OCI-LY1 (cell line): Measurements from ENCODE around the gene TNFAIP1.
A peak's percentile ranks its signal among the peaks of the same experiment; 100 is the strongest.

Experiments used
- H2AFZ ChIP-seq: fragments of 200-600 bp; sonication (generic), shearing (Covaris generic); 2 replicates; pipeline ENCODE4 v1.6.0; 2014; ENCODE audit warnings: antibody characterized with exemption, mild to moderate bottlenecking, low read length
- H3F3A ChIP-seq: fragments of 200-600 bp; sonication (generic), shearing (Covaris generic); 2 replicates; pipeline ENCODE4 v1.6.0; 2014; ENCODE audit warnings: mild to moderate bottlenecking, antibody characterized with exemption, low read length, moderate library complexity; ENCODE audit not compliant: insufficient read depth
- H3K27ac ChIP-seq: fragments of 200-600 bp; sonication (generic); 2 replicates; pipeline ENCODE4 v1.5.1; 2014; ENCODE audit warnings: low read length, mixed run types, mild to moderate bottlenecking, low read depth; ENCODE audit not compliant: poor library complexity, severe bottlenecking
- H3K27me3 ChIP-seq: fragments of 200-600 bp; sonication (generic); 2 replicates; pipeline ENCODE4 v1.6.0; 2014; ENCODE audit warnings: antibody characterized with exemption, mild to moderate bottlenecking, low read length, moderate library complexity; ENCODE audit not compliant: insufficient read depth
- H3K36me3 ChIP-seq: fragments of 200-600 bp; sonication (generic); 2 replicates; pipeline ENCODE4 v1.6.1; 2014; ENCODE audit warnings: mild to moderate bottlenecking, antibody characterized with exemption, low read length, moderate library complexity, mixed read lengths; ENCODE audit not compliant: insufficient read depth
- H3K4me1 ChIP-seq: fragments of 200-600 bp; sonication (generic); 2 replicates; pipeline ENCODE4 v1.5.1; 2014; ENCODE audit warnings: mild to moderate bottlenecking, low read length, moderate library complexity; ENCODE audit not compliant: insufficient read depth, severe bottlenecking
- H3K4me2 ChIP-seq: fragments of 200-600 bp; sonication (generic), shearing (Covaris generic); 2 replicates; pipeline ENCODE4 v1.6.1; 2014; ENCODE audit warnings: low read length
- H3K4me3 ChIP-seq: fragments of 200-600 bp; sonication (generic); 2 replicates; pipeline ENCODE4 v1.5.1; 2014; ENCODE audit warnings: low read length, low read depth, mild to moderate bottlenecking, mixed read lengths; ENCODE audit not compliant: poor library complexity, severe bottlenecking
- H3K79me2 ChIP-seq: fragments of 200-600 bp; shearing (Covaris generic); 2 replicates; pipeline ENCODE4 v1.6.1; 2016; ENCODE audit warnings: mixed run types, low read length, mixed read lengths; ENCODE audit not compliant: insufficient read depth
- H3K9ac ChIP-seq: fragments of 200-600 bp; sonication (generic), shearing (Covaris generic); 2 replicates; pipeline ENCODE4 v1.6.1; 2014; ENCODE audit warnings: mild to moderate bottlenecking, low read length, mixed read lengths
- H3K9me2 ChIP-seq: fragments of 200-600 bp; sonication (generic), shearing (Covaris generic); 2 replicates; pipeline ENCODE4 v1.6.1; 2014; ENCODE audit warnings: low read depth, mild to moderate bottlenecking, low read length, mixed read lengths
- H3K9me3 ChIP-seq: fragments of 200-600 bp; shearing (Covaris generic); 2 replicates; pipeline ENCODE4 v1.6.1; 2014; ENCODE audit warnings: low read length, mixed read lengths
- H4K20me1 ChIP-seq: fragments of 200-600 bp; sonication (generic), shearing (Covaris generic); 2 replicates; pipeline ENCODE4 v1.6.0; 2016; ENCODE audit warnings: mild to moderate bottlenecking, low read length; ENCODE audit not compliant: insufficient read depth
- CTCF ChIP-seq: fragments of 200-600 bp; sonication (generic), shearing (Covaris generic); IDR thresholded peaks from 2 replicates; pipeline ENCODE4 v1.5.1; 2017; ENCODE audit warnings: mild to moderate bottlenecking, antibody characterized with exemption, low read length, moderate library complexity, mixed read lengths
- EZH2 ChIP-seq: fragments of 200-600 bp; sonication (generic), shearing (Covaris generic); IDR thresholded peaks from 2 replicates; pipeline ENCODE4 v1.8.0; 2017; ENCODE audit warnings: borderline replicate concordance, mixed run types, mild to moderate bottlenecking, antibody characterized with exemption, low read length, moderate library complexity, mixed read lengths

The TNFAIP1 gene

GRCh38 chr17:28381141-28381825 is 45.7 kb downstream of the TNFAIP1 start:
- H3K79me2 ChIP-seq, result no peaks in the 10 kb centered on the region
- H4K20me1 ChIP-seq, result no peaks in the 10 kb centered on the region
- no peak overlapping the region for H3K4me3 ChIP-seq
- no peak overlapping the region for H3K4me2 ChIP-seq
- H3K9me2 ChIP-seq, result no peaks in the 10 kb centered on the region
- no peaks in the 10 kb centered on the region for H3K36me3 ChIP-seq
- no peak overlapping the region for H3K27ac ChIP-seq
- no peak for TF ChIP-seq CTCF
- no peak for TF ChIP-seq EZH2
- no peaks in the 10 kb centered on the region for H3K9me3 ChIP-seq
- no peaks in the 10 kb centered on the region for H3F3A ChIP-seq
- no peak overlapping the region for H2AFZ ChIP-seq
- no peak overlapping the region for H3K9ac ChIP-seq
- no peaks in the 10 kb centered on the region for H3K4me1 ChIP-seq
- peaks cover 10% of the 10 kb centered on the region; the same call in 1 of the 2 replicates for H3K27me3 ChIP-seq

- Histone ChIP-seq H3K79me2 (no peaks in the 10 kb centered on the region), H3F3A (no peaks in the 10 kb centered on the region), H3K9me2 (no peaks in the 10 kb centered on the region), H3K4me3 (peak overlapping the region; percentile 48), H3K9ac (no peak overlapping the region), H3K4me1 (no peaks in the 10 kb centered on the region), H3K9me3 (no peaks in the 10 kb centered on the region), H3K27ac (no peak overlapping the region), H3K27me3 (peaks cover 10% of the 10 kb centered on the region; the same call in 1 of the 2 replicates), H3K36me3 (no peaks in the 10 kb centered on the region), H2AFZ (no peak overlapping the region), H4K20me1 (no peaks in the 10 kb centered on the region), H3K4me2 (peak overlapping the region; percentile 59)
- no peak for TF ChIP-seq EZH2
These were observed 48.9 kb downstream of the TNFAIP1 start for GRCh38 chr17:28384281-28385036.

GRCh38 chr17:28385037-28385400 is 49.5 kb downstream of the TNFAIP1 start:
- TF ChIP-seq CTCF, result no peak
- TF ChIP-seq EZH2, result no peak
- no peak overlapping the region for H3K9ac ChIP-seq
- peaks cover 10% of the 10 kb centered on the region; the same call in 1 of the 2 replicates for H3K27me3 ChIP-seq
- peak overlapping the region; percentile 48 for H3K4me3 ChIP-seq
- H3F3A ChIP-seq, result no peaks in the 10 kb centered on the region
- H2AFZ ChIP-seq, result no peak overlapping the region
- no peaks in the 10 kb centered on the region for H3K9me2 ChIP-seq
- H3K36me3 ChIP-seq, result no peaks in the 10 kb centered on the region
- H3K4me1 ChIP-seq, result no peaks in the 10 kb centered on the region
- peak overlapping the region; percentile 59; the same call in 1 of the 2 replicates for H3K4me2 ChIP-seq
- H3K79me2 ChIP-seq, result no peaks in the 10 kb centered on the region
- no peaks in the 10 kb centered on the region for H3K9me3 ChIP-seq
- no peaks in the 10 kb centered on the region for H4K20me1 ChIP-seq
- H3K27ac ChIP-seq, result no peak overlapping the region
